NCI-H1105 (cell line): ENCODE measurements around the gene JAKMIP3.

Source experiments
- DNase-seq: peaks from one replicate; lab custom pipeline; 2025; lab: John Stamatoyannopoulos, UW

The JAKMIP3 gene

GRCh38 chr10:132098539-132099388, 33.0 kb downstream of the JAKMIP3 start:
- no peak for DNase-seq

DNA sequence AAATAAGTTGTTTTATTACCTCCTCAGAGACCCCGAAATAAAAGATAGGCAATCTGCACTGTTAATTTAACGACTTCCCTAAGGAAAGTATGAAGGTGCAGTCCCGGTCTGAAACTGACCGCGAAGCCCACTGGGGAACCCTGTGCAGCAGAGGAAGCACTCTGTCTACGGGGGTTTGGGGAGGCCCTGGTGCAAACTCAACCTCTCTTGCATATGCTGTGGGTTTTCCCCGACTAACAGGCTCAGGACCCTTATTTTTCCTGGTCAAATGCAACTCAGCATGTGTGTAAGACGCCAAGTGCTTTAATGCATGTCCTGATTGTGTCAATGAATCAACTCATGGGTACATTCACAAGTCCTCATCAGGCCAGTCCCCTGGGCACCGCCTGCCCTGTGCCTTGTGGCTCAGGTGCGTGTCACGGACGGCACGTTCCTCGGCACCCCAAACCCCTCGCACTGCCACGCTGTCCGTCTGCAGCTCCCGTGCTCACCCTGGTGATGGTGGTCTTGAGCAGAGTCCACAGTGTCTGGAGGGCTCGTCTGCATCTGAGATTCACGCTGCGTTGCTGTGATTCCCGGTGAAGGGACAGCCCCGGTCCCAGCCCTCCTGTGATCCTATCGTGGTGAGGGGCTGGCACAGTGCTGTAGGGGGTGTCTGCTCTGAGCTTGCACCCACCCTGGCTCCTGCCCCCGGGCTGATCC, 33.8 kb downstream of the JAKMIP3 start:
- DNase-seq: no peak

GRCh38 chr10:132100091-132100481, 34.3 kb downstream of the JAKMIP3 start:
- DNase-seq: no peak

GRCh38 chr10:132100556-132101349, 35.0 kb downstream of the JAKMIP3 start:
- DNase-seq: no peak

DNA sequence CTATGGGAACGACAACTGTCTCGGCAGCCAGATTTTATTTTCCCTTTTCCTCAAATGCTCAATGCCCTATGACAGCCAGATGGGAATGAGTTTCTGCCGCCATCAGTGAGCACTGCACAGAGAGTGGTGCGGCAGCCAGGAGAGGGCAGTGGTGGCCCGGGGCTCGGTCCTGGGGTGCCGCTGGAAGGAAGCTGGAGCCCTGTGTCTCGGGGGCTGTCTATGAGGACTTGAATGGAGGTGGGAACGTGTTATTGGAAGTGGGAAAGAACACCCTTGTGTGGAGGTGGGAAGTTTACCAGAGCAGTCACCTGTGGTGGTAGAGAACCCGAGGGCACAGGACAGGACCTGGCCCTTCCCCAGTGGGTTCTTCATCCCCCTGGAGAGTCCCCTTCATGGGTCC, 35.8 kb downstream of the JAKMIP3 start:
- no peak for DNase-seq

- DNase-seq: no peak
Measured at GRCh38 chr10:132102071-132102716, 36.4 kb downstream of the JAKMIP3 start.

- DNase-seq: no peak
Measured at GRCh38 chr10:132102717-132103110, 37.0 kb downstream of the JAKMIP3 start.

GRCh38 chr10:132103116-132103910, 37.6 kb downstream of the JAKMIP3 start:
- no peak for DNase-seq

DNA sequence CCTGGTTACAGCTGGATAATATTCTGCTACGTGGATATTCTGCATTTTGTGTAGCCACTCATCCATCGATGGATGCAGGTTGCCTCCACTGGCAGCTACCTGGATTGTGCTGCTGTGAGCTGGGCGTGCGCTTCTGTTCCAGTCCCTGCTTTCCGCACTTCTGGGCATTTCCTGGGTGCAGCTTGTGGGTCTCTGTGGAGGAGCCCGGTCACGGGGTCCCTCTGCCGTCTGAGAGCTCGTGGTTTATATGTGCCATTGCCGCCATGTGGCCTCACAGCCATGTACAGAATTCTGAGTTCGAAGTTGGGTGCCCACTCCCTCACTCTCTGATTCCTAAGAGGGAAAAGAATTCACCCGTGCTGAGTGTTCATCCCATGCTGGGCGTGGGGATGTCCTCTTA, 38.3 kb downstream of the JAKMIP3 start:
- DNase-seq: no peak

DNA sequence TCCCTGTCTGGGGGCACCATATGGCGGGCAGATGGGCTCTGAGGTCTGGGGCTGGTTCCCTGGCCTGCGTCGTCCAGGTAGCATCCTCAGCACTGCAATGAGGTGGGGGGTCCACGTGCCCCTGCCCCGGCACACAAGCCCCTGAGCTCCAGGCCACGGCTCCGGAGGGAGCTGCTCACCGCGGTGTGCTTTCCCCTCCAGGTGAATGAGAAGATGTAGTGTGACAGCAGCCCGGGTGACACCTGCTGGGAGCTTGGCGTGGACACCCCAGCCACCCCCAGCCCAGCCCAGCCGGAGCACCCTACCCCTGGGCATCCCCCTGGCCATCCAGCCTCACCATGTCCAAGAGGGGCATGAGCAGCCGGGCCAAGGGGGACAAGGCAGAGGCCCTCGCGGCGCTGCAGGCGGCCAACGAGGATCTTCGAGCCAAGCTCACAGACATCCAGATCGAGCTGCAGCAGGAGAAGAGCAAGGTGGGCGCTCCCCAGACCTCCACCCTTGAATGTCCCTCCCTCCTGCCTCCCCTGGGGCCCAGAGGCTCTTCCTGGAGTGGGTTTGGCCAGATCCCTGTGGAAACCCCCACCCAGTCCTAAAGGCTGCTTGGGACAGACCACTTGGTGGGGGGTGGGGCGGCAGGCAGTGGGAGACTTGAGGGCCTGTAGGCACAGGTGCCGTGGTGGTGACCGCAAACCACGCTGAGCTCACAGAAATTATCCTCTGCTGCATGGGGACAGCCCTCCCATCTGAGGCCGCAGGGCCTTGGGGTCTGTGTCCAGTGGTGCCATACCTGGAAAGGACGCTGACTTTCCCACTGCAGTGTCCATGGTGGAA, 38.9 kb downstream of the JAKMIP3 start:
- no peak for DNase-seq

DNA sequence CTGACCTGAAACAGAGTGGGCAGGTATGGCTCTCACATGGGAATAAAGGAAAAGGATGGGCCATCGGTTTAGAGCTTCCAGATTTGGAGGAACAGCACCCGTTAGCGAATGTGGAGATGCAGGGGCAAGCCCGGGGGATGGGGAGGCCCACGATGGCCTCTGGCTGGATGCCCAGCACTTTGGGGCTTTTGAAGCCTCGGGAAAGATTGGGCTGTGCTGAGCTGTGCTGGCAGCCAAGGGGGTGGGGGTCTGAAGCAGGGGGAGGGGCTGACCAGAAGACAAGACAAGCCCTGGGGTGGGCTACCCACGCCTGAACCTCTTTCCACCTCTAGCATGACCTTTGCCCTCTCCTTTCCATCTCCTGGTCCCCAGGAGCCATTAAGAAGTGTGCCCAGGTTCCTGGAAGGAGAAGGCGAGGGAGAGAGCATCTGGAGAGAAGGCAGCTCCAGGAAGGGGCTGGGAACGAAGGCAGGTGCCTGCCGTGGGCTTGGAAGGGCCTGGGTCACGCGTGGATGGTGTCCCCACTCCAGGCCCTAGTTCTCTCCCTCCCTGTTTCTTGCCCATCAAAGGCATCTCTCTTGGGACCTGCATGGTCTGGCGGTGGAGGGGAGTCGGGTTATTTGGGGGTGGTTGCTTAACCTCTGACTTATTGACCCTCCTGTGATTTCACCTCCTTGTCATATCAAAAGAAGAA, 39.7 kb downstream of the JAKMIP3 start:
- DNase-seq: no peak

GRCh38 chr10:132106431-132106830, 40.7 kb downstream of the JAKMIP3 start:
- DNase-seq: no peak

GRCh38 chr10:132107186-132107948, 41.6 kb downstream of the JAKMIP3 start:
- DNase-seq: no peak

GRCh38 chr10:132107949-132108877, 42.5 kb downstream of the JAKMIP3 start:
- DNase-seq: no peak

DNA sequence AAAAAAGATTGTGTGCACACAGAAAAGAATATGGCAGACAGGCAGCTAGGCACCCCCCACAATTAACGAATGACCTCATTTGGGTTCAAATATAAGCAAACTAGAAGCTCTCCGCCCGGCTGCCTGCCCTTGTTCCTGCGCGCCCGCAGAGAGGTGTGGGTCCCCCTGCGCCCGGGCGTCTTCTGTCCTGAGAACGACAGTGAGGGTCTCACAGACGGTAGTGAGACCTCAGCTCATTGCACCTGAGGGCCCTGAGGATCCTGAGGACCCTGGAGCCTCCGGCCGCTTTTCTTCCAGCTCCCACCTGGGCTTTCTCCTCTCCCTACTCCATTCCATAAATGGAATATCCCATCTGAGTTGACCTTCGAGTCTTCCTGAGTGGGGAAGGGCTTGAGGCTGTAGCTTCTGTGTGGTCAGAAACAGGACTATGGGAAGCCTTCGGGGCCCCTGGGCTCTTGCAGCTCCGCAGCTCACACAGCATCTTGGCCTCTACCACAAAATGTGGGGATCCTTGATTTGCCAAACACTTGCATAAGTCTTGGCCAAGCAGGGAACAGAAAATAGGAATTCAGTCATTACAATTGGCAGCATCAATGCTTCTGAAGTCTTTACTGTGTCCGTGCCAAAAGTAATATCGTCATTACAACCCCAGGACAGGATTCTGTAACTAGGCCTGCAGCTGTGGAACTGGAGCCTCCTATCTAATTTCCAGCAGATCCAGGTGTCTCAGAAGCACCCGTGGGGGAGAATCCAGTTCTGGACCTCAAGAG, 43.8 kb downstream of the JAKMIP3 start:
- no peak for DNase-seq

- DNase-seq: no peak
Measured at GRCh38 chr10:132110111-132110521, 44.4 kb downstream of the JAKMIP3 start.

- no peak for DNase-seq
Measured at GRCh38 chr10:132110713-132111112, 45.0 kb downstream of the JAKMIP3 start.
